Activated CD8-positive, alpha-beta T cell treated with anti-CD3 and anti-CD28 coated beads, Interleukin-2, amount 10 ng/mL, durations not matched to agents 7 days and 5 days (primary cell): ENCODE results near the gene CNEP1R1. TPM values are rescaled to one million over a fixed set of nuclear protein-coding genes. Genes with fewer than 3 reads are reported as not detected.

Source experiments
- ATAC-seq: fragments of 150-1000 bp; cut with Tn5 transposase; one replicate; pipeline ENCODE4 v1.10.0; 2021; ENCODE audit warnings: moderate library complexity
- CTCF ChIA-PET: fragments of 350-600 bp; sonication (Branson Sonifier 250); formaldehyde crosslinking; loops from one replicate; lab custom pipeline; 2021; ENCODE audit warnings: antibody characterized with exemption; lab: Charles Lee
- POLR2A ChIA-PET: fragments of 350-600 bp; sonication (Branson Sonifier 250); formaldehyde crosslinking; loops from one replicate; lab custom pipeline; 2021; ENCODE audit warnings: antibody characterized with exemption; lab: Charles Lee
- DNase-seq: peaks from one replicate; pipeline ENCODE4 v3.0.0-alpha.2; 2020
- H3K27ac Mint-ChIP-seq: one replicate; pipeline ENCODE4 v1.8.0; 2021; ENCODE audit warnings: mild to moderate bottlenecking, mixed read lengths
- H3K27me3 Mint-ChIP-seq: one replicate; pipeline ENCODE4 v1.8.0; 2021; ENCODE audit warnings: low read depth, mixed read lengths
- H3K36me3 Mint-ChIP-seq: one replicate; pipeline ENCODE4 v1.8.0; 2021; ENCODE audit warnings: low read depth, mixed read lengths
- H3K4me1 Mint-ChIP-seq: one replicate; pipeline ENCODE4 v1.8.0; 2021; ENCODE audit warnings: low read depth, mixed read lengths
- H3K4me3 Mint-ChIP-seq: one replicate; pipeline ENCODE4 v1.8.0; 2021; ENCODE audit warnings: mild to moderate bottlenecking, mixed read lengths
- H3K9me3 Mint-ChIP-seq: one replicate; pipeline ENCODE4 v1.8.0; 2022; ENCODE audit warnings: mixed read lengths; ENCODE audit not compliant: insufficient read depth
- total RNA-seq, 2 experiments: library from RNA; stranded (reverse); gene quantifications; one replicate each; pipeline ENCODE4 v1.2.3, GENCODE V29; 2021

Gene CNEP1R1, protein sequence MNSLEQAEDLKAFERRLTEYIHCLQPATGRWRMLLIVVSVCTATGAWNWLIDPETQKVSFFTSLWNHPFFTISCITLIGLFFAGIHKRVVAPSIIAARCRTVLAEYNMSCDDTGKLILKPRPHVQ
- total RNA-seq = 10 to 100 TPM; 25.1 to 26.9 TPM

GRCh38 chr16:50024684-50025536, at the start of gene CNEP1R1:
TSS of gene CNEP1R1 (plus strand) at chr16:50025225. CDS start at chr16:50025316, 91 bp downstream.
- Mint-ChIP-seq H3K4me1 (peaks cover 14% of the 10 kb centered on the region), H3K4me3 (peak within 1 kb of the TSS; percentile 94), H3K9me3 (no peaks in the 10 kb centered on the region), H3K36me3 (peaks cover 8% of the 10 kb centered on the region), H3K27me3 (peaks cover 4% of the 10 kb centered on the region), H3K27ac (peak within 1 kb of the TSS; percentile 92)
- ATAC-seq (peak; percentile 99), DNase-seq (peak; percentile 95)
- POLR2A ChIA-PET = interaction anchor here (0.7 to 1.6 kb wide), 13 partner anchors 10 to 643 kb away, joined by 3 to 10 read pairs (median 4); no protein-coding TSS in a partner anchor
- CTCF ChIA-PET = interaction anchor here (0.6 to 4.8 kb wide), 88 partner anchors 10 to 786 kb away, joined by 3 to 135 read pairs (median 4); partner anchors contain the start of genes ADCY7, BRD7, CYLD and HEATR3

GRCh38 chr16:49977427-49977826, 47.6 kb upstream of the CNEP1R1 start:
- DNase-seq = no peak
- CTCF ChIA-PET = interaction anchor here (1.7 kb wide), 1 partner anchor 20 kb away, joined by 4 read pairs; no protein-coding TSS in a partner anchor
- H3K9me3 Mint-ChIP-seq = no peaks in the 10 kb centered on the region
- H3K36me3 Mint-ChIP-seq = no peaks in the 10 kb centered on the region
- no peak for ATAC-seq
- POLR2A ChIA-PET = interaction anchor here (0.6 kb wide), 1 partner anchor 648 kb away, joined by 3 read pairs; no protein-coding TSS in a partner anchor
- peaks cover 5% of the 10 kb centered on the region for H3K27me3 Mint-ChIP-seq
- no peak overlapping the region for H3K27ac Mint-ChIP-seq
- H3K4me1 Mint-ChIP-seq = no peaks in the 10 kb centered on the region
- no peak overlapping the region for H3K4me3 Mint-ChIP-seq

DNA sequence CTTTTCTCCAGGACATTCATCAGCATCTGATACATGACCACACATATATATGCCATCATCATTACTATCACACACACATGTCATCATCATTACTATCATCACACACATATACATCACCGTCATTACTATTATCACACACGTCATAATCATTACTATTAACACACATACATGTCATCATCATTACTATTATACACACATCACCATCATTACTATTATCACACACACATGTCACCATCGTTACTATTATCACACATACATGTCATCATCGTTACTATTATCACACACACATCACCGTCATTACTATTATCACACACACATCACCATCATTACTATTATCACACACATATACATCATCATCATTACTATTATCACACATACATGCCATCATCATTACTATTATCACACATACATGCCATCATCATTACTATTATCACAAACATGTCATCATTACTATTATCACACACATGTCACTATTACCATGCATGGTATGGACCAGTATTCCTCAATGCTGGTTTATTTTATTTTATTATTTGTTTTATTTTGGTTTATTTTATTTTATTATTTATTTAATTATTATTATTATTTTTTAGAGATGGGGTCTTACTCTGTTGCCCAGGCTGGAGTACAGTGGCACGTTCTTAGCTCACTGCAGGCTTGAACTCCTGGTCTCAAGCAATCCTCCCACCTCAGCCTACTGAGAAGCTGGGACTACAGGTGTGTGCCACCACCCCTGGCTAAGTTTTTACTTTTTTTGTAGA, 46.3 kb upstream of the CNEP1R1 start:
- peaks cover 4% of the 10 kb centered on the region for H3K27me3 Mint-ChIP-seq
- ATAC-seq = no peak
- no peak overlapping the region for H3K4me3 Mint-ChIP-seq
- no peak overlapping the region for H3K27ac Mint-ChIP-seq
- no peaks in the 10 kb centered on the region for H3K9me3 Mint-ChIP-seq
- no peak for DNase-seq
- ChIA-PET POLR2A (no interaction called here), CTCF (no interaction called here)
- H3K4me1 Mint-ChIP-seq = no peaks in the 10 kb centered on the region
- no peaks in the 10 kb centered on the region for H3K36me3 Mint-ChIP-seq

DNA sequence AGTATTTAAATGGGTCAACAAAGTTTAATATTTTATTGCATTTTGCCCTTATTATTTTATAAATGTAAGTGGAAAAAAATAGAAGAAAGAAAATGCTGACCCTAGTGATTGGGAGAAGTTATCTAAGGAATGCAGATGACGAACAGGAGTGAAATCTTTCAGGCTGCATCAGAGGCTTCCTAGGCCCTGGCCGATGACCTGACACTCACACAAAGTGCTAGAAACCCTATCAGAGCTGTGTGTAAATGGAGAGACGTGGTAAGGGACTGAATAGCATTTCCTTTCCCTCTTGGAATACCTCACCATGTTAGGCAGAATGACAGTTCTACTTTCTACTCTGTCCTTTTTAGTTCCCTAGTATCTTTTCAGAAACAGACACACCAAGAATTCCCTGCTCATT, 44.9 kb upstream of the CNEP1R1 start:
- Mint-ChIP-seq H3K9me3 (no peaks in the 10 kb centered on the region), H3K27me3 (no peaks in the 10 kb centered on the region), H3K4me3 (no peak overlapping the region), H3K36me3 (no peaks in the 10 kb centered on the region), H3K27ac (no peak overlapping the region), H3K4me1 (no peaks in the 10 kb centered on the region)
- CTCF ChIA-PET = no interaction called here
- POLR2A ChIA-PET = no interaction called here
- ATAC-seq (no peak), DNase-seq (no peak)

GRCh38 chr16:49986351-49987124, 38.5 kb upstream of the CNEP1R1 start:
- ATAC-seq = no peak
- Mint-ChIP-seq H3K9me3 (no peaks in the 10 kb centered on the region), H3K36me3 (no peaks in the 10 kb centered on the region), H3K4me3 (no peak overlapping the region), H3K27me3 (peaks cover under 1% of the 10 kb centered on the region), H3K4me1 (no peaks in the 10 kb centered on the region), H3K27ac (no peak overlapping the region)
- POLR2A ChIA-PET = interaction anchor here (0.5 kb wide), 1 partner anchor 38 kb away, joined by 3 read pairs; the partner anchor contains the start of gene CNEP1R1
- CTCF ChIA-PET = no interaction called here
- no peak for DNase-seq

GRCh38 chr16:49987381-49987780, 37.6 kb upstream of the CNEP1R1 start:
- no peak for ATAC-seq
- ChIA-PET CTCF (no interaction called here), POLR2A (no interaction called here)
- no peaks in the 10 kb centered on the region for H3K9me3 Mint-ChIP-seq
- H3K4me1 Mint-ChIP-seq = no peaks in the 10 kb centered on the region
- no peak for DNase-seq
- H3K27me3 Mint-ChIP-seq = peaks cover 2% of the 10 kb centered on the region
- H3K36me3 Mint-ChIP-seq = no peaks in the 10 kb centered on the region
- H3K27ac Mint-ChIP-seq = no peak overlapping the region
- H3K4me3 Mint-ChIP-seq = no peak overlapping the region

GRCh38 chr16:49992825-49993224, 32.2 kb upstream of the CNEP1R1 start:
- POLR2A ChIA-PET = no interaction called here
- Mint-ChIP-seq H3K27me3 (peaks cover 15% of the 10 kb centered on the region), H3K4me1 (no peaks in the 10 kb centered on the region), H3K4me3 (no peak overlapping the region), H3K36me3 (no peaks in the 10 kb centered on the region), H3K27ac (no peak overlapping the region), H3K9me3 (no peaks in the 10 kb centered on the region)
- ATAC-seq = no peak
- DNase-seq = no peak
- CTCF ChIA-PET = no interaction called here

DNA sequence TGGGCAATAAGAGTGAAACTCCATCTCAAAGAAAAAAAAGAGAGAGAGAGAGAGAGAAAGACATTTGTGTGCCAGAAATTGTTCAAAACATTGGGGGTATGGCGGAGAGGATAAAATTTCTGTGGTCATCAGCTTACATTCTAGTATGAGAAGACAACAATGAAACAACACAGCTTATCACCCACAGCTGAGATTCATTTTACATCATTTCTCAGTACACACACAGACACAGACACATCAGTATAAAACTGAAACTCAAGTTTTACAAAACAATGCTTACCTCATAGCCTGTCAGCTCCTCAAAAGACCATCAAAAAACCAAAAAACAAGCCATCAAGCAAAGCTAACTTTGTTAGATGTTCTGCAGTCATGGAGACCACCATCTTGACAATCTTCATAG, 31.4 kb upstream of the CNEP1R1 start:
- Mint-ChIP-seq H3K9me3 (no peaks in the 10 kb centered on the region), H3K27ac (no peak overlapping the region), H3K4me3 (no peak overlapping the region), H3K27me3 (peaks cover 15% of the 10 kb centered on the region), H3K4me1 (no peaks in the 10 kb centered on the region), H3K36me3 (no peaks in the 10 kb centered on the region)
- POLR2A ChIA-PET = no interaction called here
- no peak for DNase-seq
- no peak for ATAC-seq
- CTCF ChIA-PET = no interaction called here

- no peak for DNase-seq
- peaks cover 15% of the 10 kb centered on the region for H3K27me3 Mint-ChIP-seq
- POLR2A ChIA-PET = no interaction called here
- no peaks in the 10 kb centered on the region for H3K9me3 Mint-ChIP-seq
- H3K27ac Mint-ChIP-seq = no peak overlapping the region
- no peak for ATAC-seq
- H3K4me1 Mint-ChIP-seq = no peaks in the 10 kb centered on the region
- H3K4me3 Mint-ChIP-seq = no peak overlapping the region
- H3K36me3 Mint-ChIP-seq = no peaks in the 10 kb centered on the region
- CTCF ChIA-PET = no interaction called here
These were observed 31.0 kb upstream of the CNEP1R1 start for GRCh38 chr16:49994006-49994405.

DNA sequence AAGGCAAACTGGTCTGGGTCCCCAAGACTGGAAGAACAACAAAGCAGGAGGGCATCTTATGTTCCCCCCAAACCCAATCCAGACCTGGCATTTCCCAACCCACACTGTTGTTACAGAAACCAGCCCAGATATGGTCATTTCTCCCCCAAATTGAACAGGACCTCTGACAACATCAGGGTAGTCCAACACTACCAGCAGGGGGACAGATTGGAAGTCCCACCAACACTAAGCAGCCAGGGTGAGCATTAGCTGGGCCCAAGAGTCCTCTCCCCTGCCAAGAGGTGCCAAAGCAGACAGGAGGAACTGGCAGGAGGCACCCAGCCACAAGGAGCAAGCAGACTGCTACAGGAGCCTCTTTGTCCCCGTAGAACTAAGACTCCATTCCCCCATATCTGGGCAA, 29.3 kb upstream of the CNEP1R1 start:
- no peaks in the 10 kb centered on the region for H3K9me3 Mint-ChIP-seq
- ChIA-PET POLR2A (no interaction called here), CTCF (no interaction called here)
- no peak overlapping the region for H3K4me3 Mint-ChIP-seq
- no peak for ATAC-seq
- no peaks in the 10 kb centered on the region for H3K36me3 Mint-ChIP-seq
- no peak for DNase-seq
- H3K27ac Mint-ChIP-seq = no peak overlapping the region
- no peaks in the 10 kb centered on the region for H3K4me1 Mint-ChIP-seq
- peaks cover 19% of the 10 kb centered on the region for H3K27me3 Mint-ChIP-seq

GRCh38 chr16:49997721-49998251, 27.2 kb upstream of the CNEP1R1 start:
- no peaks in the 10 kb centered on the region for H3K36me3 Mint-ChIP-seq
- DNase-seq (no peak), ATAC-seq (no peak)
- no peaks in the 10 kb centered on the region for H3K9me3 Mint-ChIP-seq
- no peaks in the 10 kb centered on the region for H3K4me1 Mint-ChIP-seq
- H3K27ac Mint-ChIP-seq = no peak overlapping the region
- peaks cover 19% of the 10 kb centered on the region for H3K27me3 Mint-ChIP-seq
- ChIA-PET POLR2A (no interaction called here), CTCF (no interaction called here)
- H3K4me3 Mint-ChIP-seq = no peak overlapping the region
